Endometrial microvascular endothelial cells (primary cell): ENCODE results near the gene GLB1L2. TPM values are rescaled to one million over a fixed set of nuclear protein-coding genes. Genes with fewer than 3 reads are reported as not detected.

Experiments
- in situ Hi-C: cut with HindIII; loops from 2 replicates; pipeline ENCODE4 v1.10.0; 2017; ENCODE audit warnings: low sequenced_read_pairs, low pct_unique_long_range_greater_than_20kb; ENCODE audit errors: inconsistent ontology term
- total RNA-seq: library from RNA; depleted of rRNA; stranded (reverse); fragments of >200 nt; gene quantifications from one replicate; pipeline ENCODE4 v1.2.3, GENCODE V29; 2015; ENCODE audit errors: inconsistent ontology term

The GLB1L2 gene
- total RNA-seq, 1 donor from 2014 or later = not detected

- in situ Hi-C loops = no loop called here
Measured at GRCh38 chr11:134409552-134410429, 78.0 kb downstream of the GLB1L2 start.

- in situ Hi-C loops = no loop called here
Measured at GRCh38 chr11:134410766-134411165, 79.0 kb downstream of the GLB1L2 start.

GRCh38 chr11:134412203-134413042, 80.6 kb downstream of the GLB1L2 start, which contains the start of gene B3GAT1:
Gene B3GAT1 (minus strand): TSS chr11:134412242. CDS start chr11:134387659, 24,583 bp downstream.
- in situ Hi-C loops = no loop called here

GRCh38 chr11:134413043-134413825, 81.4 kb downstream of the GLB1L2 start:
- in situ Hi-C loops = no loop called here

GRCh38 chr11:134413826-134414731, 82.3 kb downstream of the GLB1L2 start:
- in situ Hi-C loops = no loop called here

- in situ Hi-C loops = no loop called here
Measured at GRCh38 chr11:134414766-134415765, 83.3 kb downstream of the GLB1L2 start.

- in situ Hi-C loops = no loop called here
Measured at GRCh38 chr11:134416726-134417125, 84.9 kb downstream of the GLB1L2 start.

GRCh38 chr11:134417871-134418840, 86.4 kb downstream of the GLB1L2 start:
- in situ Hi-C loops = no loop called here

GRCh38 chr11:134423106-134423505, 91.3 kb downstream of the GLB1L2 start:
- in situ Hi-C loops = no loop called here

- in situ Hi-C loops = no loop called here
Measured at GRCh38 chr11:134425413-134425812, 93.6 kb downstream of the GLB1L2 start.

Other genes starting within 250 kb of the GLB1L2 start
- gene NCAPD3, start 108.0 kb upstream of the GLB1L2 start, total RNA-seq = 30.1 TPM
- gene VPS26B, start 107.3 kb upstream of the GLB1L2 start, total RNA-seq = 35.1 TPM
- 42.7 TPM for gene THYN1, start 78.6 kb upstream of the GLB1L2 start, total RNA-seq
- gene ACAD8, start 78.4 kb upstream of the GLB1L2 start, total RNA-seq = 21.7 TPM
- gene GLB1L3, start 55.6 kb upstream of the GLB1L2 start, total RNA-seq = not detected
- gene B3GAT1, start 80.3 kb downstream of the GLB1L2 start, total RNA-seq = not detected